Left kidney (tissue), 2 donors: Measurements from ENCODE around the gene PCNX1. TPM values are rescaled to one million over a fixed set of nuclear protein-coding genes. Genes with fewer than 3 reads are reported as not detected.

Experiments used
- DNase-seq: peaks from one replicate; pipeline ENCODE4 v3.0.0-alpha.2; 2013
- polyA plus RNA-seq: library from polyadenylated mRNA; unstranded; fragments of 120-200 nt; gene quantifications from one replicate; pipeline ENCODE4 v1.2.1, GENCODE V29; 2013; ENCODE audit not compliant: insufficient read length

PCNX1 gene
- polyA plus RNA-seq, 1 donor: 55.4 TPM

GRCh38 chr14:71070169-71070568 lies 162.9 kb downstream of the PCNX1 start:
- DNase-seq: no peak

GRCh38 chr14:71071042-71071441 lies 163.8 kb downstream of the PCNX1 start:
- DNase-seq: no peak

GRCh38 chr14:71076462-71077092 lies 169.3 kb downstream of the PCNX1 start:
- no peak for DNase-seq

- DNase-seq: no peak
Measured at GRCh38 chr14:71078500-71078899, 171.2 kb downstream of the PCNX1 start.

GRCh38 chr14:71086567-71086966 lies 179.3 kb downstream of the PCNX1 start:
- DNase-seq: no peak

GRCh38 chr14:71089971-71090370 lies 182.7 kb downstream of the PCNX1 start:
- no peak for DNase-seq

- no peak for DNase-seq
Measured at GRCh38 chr14:71094722-71095121, 187.5 kb downstream of the PCNX1 start.

GRCh38 chr14:71096947-71097346 lies 189.7 kb downstream of the PCNX1 start:
- no peak for DNase-seq

- peak; percentile 38 for DNase-seq
Measured at GRCh38 chr14:71103662-71104484, 196.6 kb downstream of the PCNX1 start.

GRCh38 chr14:71105177-71105576 lies 197.9 kb downstream of the PCNX1 start:
- DNase-seq: no peak

- no peak for DNase-seq
Measured at GRCh38 chr14:71107921-71108320, 200.7 kb downstream of the PCNX1 start.

- DNase-seq: no peak
Measured at GRCh38 chr14:71108398-71109119, 201.3 kb downstream of the PCNX1 start.

- no peak for DNase-seq
Measured at GRCh38 chr14:71113376-71113775, 206.1 kb downstream of the PCNX1 start.

- DNase-seq: no peak
Measured at GRCh38 chr14:71114565-71114964, 207.3 kb downstream of the PCNX1 start.

- no peak for DNase-seq
Measured at GRCh38 chr14:71115306-71115705, 208.0 kb downstream of the PCNX1 start.

- DNase-seq: no peak
Measured at GRCh38 chr14:71115821-71116567, 208.7 kb downstream of the PCNX1 start.

- no peak for DNase-seq
Measured at GRCh38 chr14:71116568-71117122, 209.4 kb downstream of the PCNX1 start.

- DNase-seq: no peak
Measured at GRCh38 chr14:71117839-71118743, 210.8 kb downstream of the PCNX1 start.

- no peak for DNase-seq
Measured at GRCh38 chr14:71119075-71119474, 211.8 kb downstream of the PCNX1 start.

- DNase-seq: no peak
Measured at GRCh38 chr14:71119832-71120231, 212.6 kb downstream of the PCNX1 start.

- no peak for DNase-seq
Measured at GRCh38 chr14:71121001-71121400, 213.7 kb downstream of the PCNX1 start.
